NCI-H226 (cell line): Measurements from ENCODE around the gene AIG1.
"Not testable (repeated sequence)": the region's sequence is repeated elsewhere in the genome, so short reads cannot be mapped to it uniquely, and the experiment has no call there.

Experiments used
- DNase-seq: peaks from one replicate; pipeline ENCODE4 v3.0.0-alpha.2; 2015

Gene AIG1

GRCh38 chr6:143286251-143286795 lies 225.6 kb downstream of the AIG1 start:
- no peak for DNase-seq

GRCh38 chr6:143288923-143289322 lies 228.2 kb downstream of the AIG1 start:
- DNase-seq = no peak

- no peak for DNase-seq
These were observed 229.5 kb downstream of the AIG1 start for GRCh38 chr6:143290206-143290605.

- no peak for DNase-seq
These were observed 232.8 kb downstream of the AIG1 start for GRCh38 chr6:143293523-143293922.

- DNase-seq = no peak
These were observed 233.7 kb downstream of the AIG1 start for GRCh38 chr6:143294265-143294860.

- DNase-seq = no peak
These were observed 235.2 kb downstream of the AIG1 start for GRCh38 chr6:143295932-143296331.

GRCh38 chr6:143298071-143298470 lies 237.4 kb downstream of the AIG1 start:
- no peak for DNase-seq

- DNase-seq = no peak
These were observed 238.8 kb downstream of the AIG1 start for GRCh38 chr6:143299253-143300166.

GRCh38 chr6:143301188-143301587 lies 240.5 kb downstream of the AIG1 start:
- DNase-seq = no peak

- DNase-seq = not testable (repeated sequence)
These were observed 247.1 kb downstream of the AIG1 start for GRCh38 chr6:143307760-143308159.

- no peak for DNase-seq
These were observed 252.5 kb downstream of the AIG1 start for GRCh38 chr6:143313163-143313562.

- DNase-seq = no peak
These were observed 260.9 kb downstream of the AIG1 start for GRCh38 chr6:143321491-143322086.

- DNase-seq = no peak
These were observed 261.7 kb downstream of the AIG1 start for GRCh38 chr6:143322386-143322785.

GRCh38 chr6:143323729-143324470 lies 263.2 kb downstream of the AIG1 start:
- DNase-seq = peak; percentile 19

- peak; percentile 34 for DNase-seq
These were observed 264.9 kb downstream of the AIG1 start for GRCh38 chr6:143325379-143326140.

- DNase-seq = peak; percentile 26
These were observed 268.2 kb downstream of the AIG1 start for GRCh38 chr6:143328876-143329275.

- no peak for DNase-seq
These were observed 268.6 kb downstream of the AIG1 start for GRCh38 chr6:143329323-143329722.

GRCh38 chr6:143331362-143331761 lies 270.7 kb downstream of the AIG1 start:
- no peak for DNase-seq

GRCh38 chr6:143332153-143332845 lies 271.6 kb downstream of the AIG1 start:
- DNase-seq = no peak

GRCh38 chr6:143333081-143333480 lies 272.4 kb downstream of the AIG1 start:
- peak; percentile 57 for DNase-seq

- DNase-seq = no peak
These were observed 273.2 kb downstream of the AIG1 start for GRCh38 chr6:143333749-143334520.
